IPS DF 19.7 (cell line): Measurements from ENCODE around the gene NANOGP8.

Source experiments
- DNase-seq: peaks from one replicate; pipeline ENCODE4 v3.0.0-alpha.2; 2013; ENCODE audit warnings: low read depth, low spot score

The NANOGP8 gene

DNA sequence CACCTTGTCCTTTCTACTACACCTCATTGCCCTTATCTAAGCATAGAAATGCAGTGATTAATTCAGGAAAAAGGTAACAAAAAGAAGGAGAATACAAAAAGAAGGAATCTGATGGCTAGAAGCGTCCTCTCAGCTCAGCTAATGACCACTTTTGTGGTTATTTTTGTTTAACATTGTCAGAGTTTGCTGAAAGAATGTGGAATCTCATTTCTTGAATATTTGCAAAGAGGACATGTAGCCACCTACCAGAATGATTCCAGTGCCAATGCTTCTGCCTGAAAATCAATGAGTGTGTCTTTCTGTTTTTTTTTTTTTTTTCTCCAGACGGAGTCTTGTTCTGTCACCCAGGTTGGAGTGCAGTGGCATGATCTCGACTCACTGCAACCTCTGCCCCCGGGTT lies 24.5 kb downstream of the NANOGP8 start:
- DNase-seq, result no peak

DNA sequence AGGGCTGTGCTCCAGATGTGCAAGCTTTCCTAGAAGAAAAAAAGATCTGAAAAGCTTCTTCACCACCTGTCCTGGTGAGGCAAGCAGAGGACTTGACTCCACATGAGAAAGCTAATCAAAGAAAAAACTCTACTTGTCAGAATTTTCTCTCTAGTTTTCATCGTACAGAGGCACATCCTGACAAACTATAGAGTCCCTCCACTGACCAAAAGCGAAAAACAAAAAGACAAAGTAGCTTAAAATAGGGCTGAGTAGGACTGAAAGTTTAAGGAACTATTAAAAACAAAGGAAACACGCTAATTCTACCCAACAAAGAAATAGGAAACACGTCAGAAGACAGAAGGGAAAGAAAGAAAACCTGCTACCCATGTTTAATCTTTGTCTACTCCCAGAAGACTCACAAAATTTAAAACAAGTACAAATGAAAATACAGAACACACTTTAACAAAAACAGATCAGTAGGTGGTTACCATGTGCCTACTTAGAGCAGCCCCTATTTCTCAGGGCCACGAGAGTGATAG lies 26.5 kb downstream of the NANOGP8 start:
- DNase-seq, result no peak

DNA sequence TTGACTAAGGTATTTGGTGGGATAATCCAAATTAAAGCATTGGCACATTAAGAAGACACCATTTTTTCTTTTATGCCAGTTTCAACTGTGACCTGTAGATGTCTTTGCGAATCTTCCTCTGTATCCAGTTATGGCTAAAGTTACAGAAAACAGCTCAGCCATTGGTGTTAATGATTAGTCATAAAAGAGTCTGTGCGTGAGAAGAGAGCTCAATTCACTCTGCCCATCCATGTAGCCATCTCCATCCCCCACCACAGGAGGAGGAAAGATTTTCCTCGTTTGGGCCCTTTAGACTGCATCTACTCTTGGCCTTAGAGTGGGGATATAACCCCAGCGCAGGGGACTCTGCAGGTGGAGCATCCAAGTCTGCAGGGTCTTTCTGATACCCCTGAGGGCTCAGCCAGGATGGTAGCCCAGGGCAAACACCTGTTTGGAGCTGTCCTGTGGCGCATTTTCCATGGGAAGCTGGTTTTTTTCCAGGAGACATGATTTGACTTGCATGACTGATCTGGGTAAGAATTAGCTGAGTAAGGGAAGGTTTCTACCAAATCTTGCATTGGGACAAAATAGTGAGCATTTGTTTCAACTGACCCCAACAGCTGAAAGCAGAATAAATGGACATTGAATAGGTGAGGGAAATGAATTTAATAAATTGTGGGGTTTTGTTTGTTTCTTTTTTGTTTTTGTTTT lies 29.5 kb downstream of the NANOGP8 start:
- no peak for DNase-seq

DNA sequence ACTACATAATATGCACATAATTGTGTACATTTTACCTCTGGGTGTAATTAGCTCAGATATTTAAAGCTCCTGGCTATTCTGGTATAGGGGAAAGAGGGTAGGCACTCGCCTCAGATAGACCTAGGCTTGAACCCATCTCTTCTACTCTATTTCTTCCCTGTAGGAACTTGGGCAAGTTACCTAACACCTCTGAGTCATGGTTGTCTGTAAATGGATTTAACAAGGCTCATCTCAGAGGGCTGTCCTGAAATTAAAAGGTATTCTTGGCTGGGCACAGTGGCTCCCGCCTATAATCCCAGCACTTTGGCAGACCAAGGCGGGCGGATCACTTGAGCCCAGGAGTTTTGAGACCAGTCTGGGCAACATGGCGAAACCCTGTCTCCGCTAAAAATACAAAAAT lies 30.7 kb downstream of the NANOGP8 start:
- DNase-seq, result no peak

DNA sequence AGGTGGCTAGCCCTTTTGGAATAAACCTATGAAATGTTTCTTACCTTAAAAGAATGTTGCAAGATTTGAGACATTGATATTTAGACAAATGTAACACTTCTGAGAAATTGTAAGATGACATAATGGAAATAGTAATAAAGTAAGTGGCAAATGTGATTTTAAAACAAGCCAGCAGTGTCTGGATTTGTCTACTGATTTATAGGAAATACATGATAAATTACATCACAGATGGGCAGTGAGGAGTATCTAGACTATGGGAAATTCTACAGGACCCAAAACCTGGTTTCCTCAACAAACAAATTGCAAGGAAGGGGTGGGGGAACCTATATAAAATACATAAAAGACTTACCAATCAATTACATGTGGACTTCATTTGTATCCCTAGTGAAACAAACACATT lies 37.1 kb downstream of the NANOGP8 start:
- no peak for DNase-seq

DNA sequence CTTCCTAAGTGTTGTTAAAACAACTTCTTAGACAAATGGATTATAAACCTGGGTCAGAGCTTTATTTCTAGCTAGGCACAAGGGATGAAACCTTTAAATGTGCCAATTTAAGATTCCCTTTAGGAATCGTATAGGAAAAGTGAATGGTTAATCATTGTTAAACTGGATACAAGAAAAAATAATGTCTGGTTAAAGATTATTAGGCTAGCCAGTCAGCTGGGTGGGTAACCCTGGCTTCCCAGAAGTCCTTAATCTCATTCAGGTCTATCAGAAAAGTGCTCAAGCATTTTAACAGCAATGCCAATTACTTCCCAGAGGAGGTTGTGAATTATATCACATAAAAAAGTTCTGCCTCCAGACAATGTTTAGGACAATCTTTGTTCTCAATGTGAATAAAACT lies 37.6 kb downstream of the NANOGP8 start:
- DNase-seq, result no peak

DNA sequence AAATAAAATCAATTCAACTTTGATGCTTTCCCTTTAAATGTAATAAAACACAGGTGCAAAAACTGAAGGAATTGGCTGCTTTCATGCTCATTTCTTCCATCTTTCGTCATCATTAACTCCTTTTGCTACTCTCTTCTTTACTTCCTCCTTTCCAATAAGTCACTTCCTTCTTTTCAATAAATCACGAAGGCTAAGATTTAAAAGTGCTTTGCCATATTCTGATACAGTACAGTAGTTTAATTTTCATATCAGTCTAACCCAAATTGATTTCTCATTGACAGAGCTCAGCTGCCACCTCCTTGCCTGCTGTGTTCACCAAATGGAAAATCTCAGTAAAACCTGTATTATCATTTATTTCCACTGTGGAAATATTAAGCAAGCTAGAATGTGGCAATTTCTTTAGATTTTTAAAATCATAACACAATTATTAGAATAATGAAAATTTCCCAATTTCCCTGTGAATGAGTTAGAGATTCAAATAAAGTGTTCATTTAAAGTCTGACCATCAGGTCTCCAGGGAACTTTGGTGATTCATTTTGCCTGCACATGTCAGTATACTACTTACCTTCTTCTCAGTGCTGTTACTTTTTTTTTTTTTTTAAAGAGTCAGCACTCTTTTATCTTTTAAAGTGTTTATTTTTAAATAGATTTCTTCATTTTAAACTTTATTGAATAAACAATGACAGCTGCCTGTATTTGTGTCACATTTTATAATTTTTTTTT lies 41.6 kb downstream of the NANOGP8 start:
- DNase-seq, result no peak

DNA sequence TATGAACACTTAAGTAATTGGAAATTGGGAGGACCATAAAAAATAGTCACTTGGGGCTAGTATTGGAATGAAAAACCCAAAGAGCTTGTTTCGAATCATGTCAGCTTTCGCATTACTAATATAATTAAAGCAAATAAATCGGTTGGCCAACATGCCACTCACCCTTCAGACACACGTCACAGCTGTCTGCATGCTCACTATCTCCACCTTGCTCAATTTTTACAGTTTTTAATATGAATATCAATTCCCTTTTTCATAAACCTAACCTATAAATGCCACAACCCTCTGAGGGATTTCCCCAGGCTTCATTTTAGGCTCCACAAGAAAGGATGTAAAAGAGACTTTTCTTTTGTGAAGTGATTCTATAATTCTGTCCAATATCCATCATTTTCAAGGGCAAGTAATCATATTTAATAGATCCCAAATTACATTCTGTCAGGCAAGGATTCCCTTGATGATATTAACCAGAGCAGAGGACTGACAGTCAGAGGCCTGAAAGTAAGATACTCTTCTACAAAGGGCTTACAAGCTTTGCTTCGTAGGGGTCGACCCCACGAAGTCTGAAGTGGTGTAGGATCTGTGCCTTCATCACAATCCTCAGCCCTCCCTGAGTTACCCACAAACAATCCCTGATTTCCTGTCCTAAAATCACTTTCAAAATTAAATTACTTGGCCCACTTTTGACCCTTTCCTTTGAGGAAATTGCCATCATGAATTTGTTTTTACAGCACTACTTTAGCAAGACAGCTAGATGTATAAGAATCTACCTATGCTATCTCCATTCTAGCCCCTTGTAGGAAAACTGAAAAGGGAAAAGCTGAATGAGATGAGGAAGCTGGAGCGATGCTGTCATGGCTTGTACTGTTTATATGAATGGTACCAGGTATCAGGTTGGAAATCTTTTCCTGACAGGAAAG lies 44.5 kb downstream of the NANOGP8 start:
- DNase-seq, result no peak

DNA sequence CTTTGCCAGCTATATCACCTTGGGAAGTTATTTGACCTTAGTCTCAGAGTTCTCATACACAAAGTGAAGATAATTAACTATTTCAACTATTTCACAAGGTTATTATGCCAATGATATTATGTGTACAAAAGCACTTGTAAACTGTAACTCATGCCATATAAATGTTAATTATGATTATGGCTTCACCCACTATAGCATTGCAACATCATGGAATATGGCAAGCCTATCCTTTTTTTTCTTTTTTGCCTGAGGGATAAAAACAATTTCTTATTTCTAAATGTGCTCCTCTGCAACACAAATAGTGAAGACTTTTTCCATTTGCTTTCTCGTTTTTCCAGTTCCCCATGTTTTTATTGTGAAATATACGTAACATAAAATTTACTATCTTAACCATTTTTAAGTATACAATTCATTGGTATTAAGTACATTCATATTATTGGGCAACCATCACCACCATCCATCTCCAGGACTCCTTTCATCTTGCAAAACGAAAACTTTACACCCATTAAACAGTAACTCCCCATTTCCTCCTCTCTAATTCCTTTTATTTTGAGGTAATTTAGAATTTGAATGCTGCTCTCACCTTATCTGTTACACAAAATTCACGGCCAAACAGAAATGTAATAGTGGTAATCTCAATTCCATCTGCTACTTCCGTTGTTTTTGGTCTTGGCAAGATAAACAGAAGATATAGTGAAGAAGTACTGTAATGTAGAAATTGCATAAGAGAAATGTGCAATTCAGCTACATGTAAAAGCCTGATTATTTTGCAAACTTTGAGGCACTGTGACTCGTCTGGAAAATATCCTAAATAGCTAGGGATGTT lies 46.3 kb downstream of the NANOGP8 start:
- no peak for DNase-seq
